Measurements from ENCODE around the gene TCTA.

- TF ChIP-seq EP300 (IDR thresholded peaks at IDR 0.05; ENCODE audit: borderline replicate concordance in 1 of 2, low read depth in 2 of 2, low read length in 2 of 2) = no peak
- TF ChIP-seq POLR2A (IDR thresholded peaks at IDR 0.05; ENCODE audit: control extremely low read depth in 1 of 2, low read depth in 2 of 2, low read length in 2 of 2) = no peak
- TF ChIP-seq RAD21 (IDR thresholded peaks at IDR 0.05 in 1 of 2, conservative IDR thresholded peaks at IDR 0.05 in 1 of 2; ENCODE audit: low read depth in 2 of 2, low read length in 2 of 2) = no peak
- no peak for TF ChIP-seq CTCF (IDR thresholded peaks at IDR 0.05; ENCODE audit: control extremely low read depth in 1 of 3, insufficient read depth in 1 of 3, low read depth in 1 of 3, low read length in 3 of 3)
- no peak for TF ChIP-seq HDAC2 (IDR thresholded peaks at IDR 0.05; ENCODE audit: borderline replicate concordance in 1 of 2, low read depth in 2 of 2, low read length in 2 of 2)
- TF ChIP-seq YY1 (IDR thresholded peaks at IDR 0.05; ENCODE audit: low read depth, low read length) = no peak
- no peak for TF ChIP-seq SIN3A (conservative IDR thresholded peaks at IDR 0.05 in 1 of 2, IDR thresholded peaks at IDR 0.05 in 1 of 2; ENCODE audit: low read depth in 1 of 2, low read length in 2 of 2)
- no peak for TF ChIP-seq SP1 (IDR thresholded peaks at IDR 0.05; ENCODE audit: low read depth, low read length)
- no peak for TF ChIP-seq BRCA1 (IDR thresholded peaks at IDR 0.05; ENCODE audit: low read depth, low read length)
- no peak for TF ChIP-seq KDM5A (IDR thresholded peaks at IDR 0.05; ENCODE audit: low read length)
- TF ChIP-seq EGR1 (IDR thresholded peaks at IDR 0.05; ENCODE audit: borderline replicate concordance, low read depth, low read length) = no peak
- TF ChIP-seq KDM1A (IDR thresholded peaks at IDR 0.05; ENCODE audit: borderline replicate concordance, low read length) = no peak
- no peak for TF ChIP-seq MAFK (IDR thresholded peaks at IDR 0.05; ENCODE audit: low read depth, low read length)
- no peak for TF ChIP-seq ATF3 (IDR thresholded peaks at IDR 0.05; ENCODE audit: insufficient read depth, low read depth, low read length)
Measured at GRCh38 chr3:49371946-49372345, 40.3 kb upstream of the TCTA start.
